ENCODE data around the gene ZBED6.

DNA sequence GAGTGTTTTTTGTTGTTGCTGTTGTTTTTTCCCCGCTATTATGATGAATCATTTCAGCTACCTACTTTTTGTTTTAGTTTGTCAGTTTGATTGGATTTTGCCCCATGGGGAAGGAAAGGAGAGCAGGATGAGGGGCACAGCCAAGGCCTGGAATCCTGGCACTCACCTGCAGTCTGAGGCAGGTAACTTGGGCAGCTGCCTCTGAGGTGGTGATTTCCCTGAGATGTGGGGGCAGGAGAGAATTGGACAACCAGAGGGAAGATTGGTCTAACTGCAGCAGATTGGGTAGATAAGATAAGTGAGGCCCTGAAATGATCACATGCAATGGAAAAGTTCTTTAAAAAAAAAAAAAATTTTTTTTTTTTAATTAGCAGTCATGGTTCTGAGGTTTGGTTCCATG is 31.9 kb upstream of the ZBED6 start:
- TF ChIP-seq, protein P1, sequence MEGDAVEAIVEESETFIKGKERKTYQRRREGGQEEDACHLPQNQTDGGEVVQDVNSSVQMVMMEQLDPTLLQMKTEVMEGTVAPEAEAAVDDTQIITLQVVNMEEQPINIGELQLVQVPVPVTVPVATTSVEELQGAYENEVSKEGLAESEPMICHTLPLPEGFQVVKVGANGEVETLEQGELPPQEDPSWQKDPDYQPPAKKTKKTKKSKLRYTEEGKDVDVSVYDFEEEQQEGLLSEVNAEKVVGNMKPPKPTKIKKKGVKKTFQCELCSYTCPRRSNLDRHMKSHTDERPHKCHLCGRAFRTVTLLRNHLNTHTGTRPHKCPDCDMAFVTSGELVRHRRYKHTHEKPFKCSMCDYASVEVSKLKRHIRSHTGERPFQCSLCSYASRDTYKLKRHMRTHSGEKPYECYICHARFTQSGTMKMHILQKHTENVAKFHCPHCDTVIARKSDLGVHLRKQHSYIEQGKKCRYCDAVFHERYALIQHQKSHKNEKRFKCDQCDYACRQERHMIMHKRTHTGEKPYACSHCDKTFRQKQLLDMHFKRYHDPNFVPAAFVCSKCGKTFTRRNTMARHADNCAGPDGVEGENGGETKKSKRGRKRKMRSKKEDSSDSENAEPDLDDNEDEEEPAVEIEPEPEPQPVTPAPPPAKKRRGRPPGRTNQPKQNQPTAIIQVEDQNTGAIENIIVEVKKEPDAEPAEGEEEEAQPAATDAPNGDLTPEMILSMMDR (IDR thresholded peaks at IDR 0.05) = no peak
- TF ChIP-seq POLR2A (IDR thresholded peaks at IDR 0.05) = no peak
- no peak for TF ChIP-seq POLR2AphosphoS5 (IDR thresholded peaks at IDR 0.05)
